Peyer's patch (tissue), 4 donors: Measurements from ENCODE around the gene LTBP1. TPM values are rescaled to one million over a fixed set of nuclear protein-coding genes. Genes with fewer than 3 reads are reported as not detected.

Experiments
- DNase-seq, 3 donors: peaks; one replicate each; pipeline ENCODE4 v3.0.0-alpha.2; 2017 to 2019
- H3K27ac ChIP-seq, 4 donors: fragments of 200-600 bp; sonication (generic); one replicate each; pipeline ENCODE4 v1.5.1; 2016 to 2019
- H3K27me3 ChIP-seq, 2 donors: fragments of 200-600 bp; sonication (generic); one replicate each; pipeline ENCODE4 v1.5.1; 2019
- H3K36me3 ChIP-seq, 3 donors: fragments of 200-600 bp; sonication (generic); one replicate each; pipeline ENCODE4 v1.5.1; 2016 to 2019
- H3K4me1 ChIP-seq, 4 donors: fragments of 200-600 bp; sonication (generic); one replicate each; pipeline ENCODE4 v1.5.1; 2016 to 2019
- H3K4me3 ChIP-seq, 4 donors: fragments of 200-600 bp; sonication (generic); 1 replicate in 3 of 4; 2 replicates in 1 of 4; pipeline ENCODE4 v1.5.1; 2016 to 2019; ENCODE audit warnings: mild to moderate bottlenecking in 1 of 4
- H3K9me3 ChIP-seq, 4 donors: fragments of 200-600 bp; sonication (generic); one replicate each; pipeline ENCODE4 v1.5.1; 2016 to 2019; ENCODE audit warnings: mild to moderate bottlenecking in 1 of 4
- CTCF ChIP-seq, 6 experiments: fragments of 450-650 bp in 4 of 6; fragments of 200-600 bp in 2 of 6; sonication (generic) in 1 of 6; IDR thresholded peaks; one replicate each; pipeline ENCODE4 v1.5.1; 2017 to 2019; ENCODE audit warnings: antibody characterized with exemption in 6 of 6, mild to moderate bottlenecking in 3 of 6, moderate library complexity in 1 of 6
- POLR2A ChIP-seq, 2 donors: fragments of 450-650 bp; IDR thresholded peaks; one replicate each; pipeline ENCODE4 v1.5.1; 2017; ENCODE audit warnings: antibody characterized with exemption in 2 of 2, mild to moderate bottlenecking in 2 of 2, moderate library complexity in 2 of 2
- total RNA-seq, 4 donors: library from RNA; depleted of rRNA; stranded (reverse); fragments of >200 nt; gene quantifications; one replicate each; pipeline ENCODE4 v1.1.0, GENCODE V29; 2016

The LTBP1 gene
- total RNA-seq, 4 donors from 2014 or later: 8.6 to 23.1 (median 13.1) TPM

- Histone ChIP-seq H3K4me1 (no peaks in the 10 kb centered on the region), H3K4me3 (no peak overlapping the region), H3K27me3 (no peaks in the 10 kb centered on the region), H3K9me3 (no peaks in the 10 kb centered on the region), H3K36me3 (no peaks in the 10 kb centered on the region), H3K27ac (no peak overlapping the region)
- DNase-seq: no peak
- TF ChIP-seq CTCF (IDR thresholded peaks at IDR 0.05): no peak
- no peak for TF ChIP-seq POLR2A (IDR thresholded peaks at IDR 0.05)
Observed at GRCh38 chr2:33074197-33074596, 127.4 kb downstream of the LTBP1 start.

GRCh38 chr2:33077311-33077710 is 130.6 kb downstream of the LTBP1 start:
- Histone ChIP-seq H3K27me3 (no peaks in the 10 kb centered on the region), H3K36me3 (no peaks in the 10 kb centered on the region), H3K4me3 (no peak overlapping the region), H3K27ac (no peak overlapping the region), H3K9me3 (no peaks in the 10 kb centered on the region), H3K4me1 (no peaks in the 10 kb centered on the region)
- no peak for DNase-seq
- TF ChIP-seq CTCF (IDR thresholded peaks at IDR 0.05) (no peak), POLR2A (IDR thresholded peaks at IDR 0.05) (no peak)

- Histone ChIP-seq H3K27me3 (no peaks in the 10 kb centered on the region), H3K27ac (no peak overlapping the region), H3K9me3 (no peaks in the 10 kb centered on the region), H3K4me3 (no peak overlapping the region), H3K36me3 (no peaks in the 10 kb centered on the region), H3K4me1 (no peaks in the 10 kb centered on the region)
- no peak for DNase-seq
- no peak for TF ChIP-seq POLR2A (IDR thresholded peaks at IDR 0.05)
- no peak for TF ChIP-seq CTCF (IDR thresholded peaks at IDR 0.05)
Observed at GRCh38 chr2:33077844-33078243, 131.1 kb downstream of the LTBP1 start.

GRCh38 chr2:33081691-33082090 is 134.9 kb downstream of the LTBP1 start:
- H3K27me3 ChIP-seq: no peaks in the 10 kb centered on the region
- H3K9me3 ChIP-seq: no peaks in the 10 kb centered on the region
- no peak for TF ChIP-seq POLR2A (IDR thresholded peaks at IDR 0.05)
- TF ChIP-seq CTCF (IDR thresholded peaks at IDR 0.05): no peak
- no peaks in the 10 kb centered on the region for H3K36me3 ChIP-seq
- H3K4me3 ChIP-seq: no peak overlapping the region
- peaks cover 0 to 7% (median 3%) of the 10 kb centered on the region in 4 donors for H3K4me1 ChIP-seq
- no peak overlapping the region for H3K27ac ChIP-seq
- no peak for DNase-seq

GRCh38 chr2:33083699-33084387 is 137.1 kb downstream of the LTBP1 start:
- Histone ChIP-seq H3K4me1 (peaks cover 0 to 10% (median 3%) of the 10 kb centered on the region in 4 donors), H3K4me3 (no peak overlapping the region), H3K9me3 (no peaks in the 10 kb centered on the region), H3K36me3 (no peaks in the 10 kb centered on the region), H3K27me3 (no peaks in the 10 kb centered on the region), H3K27ac (no peak overlapping the region)
- TF ChIP-seq POLR2A (IDR thresholded peaks at IDR 0.05): no peak
- TF ChIP-seq CTCF (IDR thresholded peaks at IDR 0.05): no peak
- no peak for DNase-seq
